NCI-H187 treated with DMSO at 0.1 percent for 48 hours (cell line): Measurements from ENCODE around the gene TTC16.
A peak's percentile ranks its signal among the peaks of the same experiment; 100 is the strongest.

Experiments used
- DNase-seq: peaks from one replicate; lab custom pipeline; 2025; lab: John Stamatoyannopoulos, UW

Gene TTC16

GRCh38 chr9:127721391-127721821 lies 5.5 kb downstream of the TTC16 start:
- DNase-seq, result no peak

DNA sequence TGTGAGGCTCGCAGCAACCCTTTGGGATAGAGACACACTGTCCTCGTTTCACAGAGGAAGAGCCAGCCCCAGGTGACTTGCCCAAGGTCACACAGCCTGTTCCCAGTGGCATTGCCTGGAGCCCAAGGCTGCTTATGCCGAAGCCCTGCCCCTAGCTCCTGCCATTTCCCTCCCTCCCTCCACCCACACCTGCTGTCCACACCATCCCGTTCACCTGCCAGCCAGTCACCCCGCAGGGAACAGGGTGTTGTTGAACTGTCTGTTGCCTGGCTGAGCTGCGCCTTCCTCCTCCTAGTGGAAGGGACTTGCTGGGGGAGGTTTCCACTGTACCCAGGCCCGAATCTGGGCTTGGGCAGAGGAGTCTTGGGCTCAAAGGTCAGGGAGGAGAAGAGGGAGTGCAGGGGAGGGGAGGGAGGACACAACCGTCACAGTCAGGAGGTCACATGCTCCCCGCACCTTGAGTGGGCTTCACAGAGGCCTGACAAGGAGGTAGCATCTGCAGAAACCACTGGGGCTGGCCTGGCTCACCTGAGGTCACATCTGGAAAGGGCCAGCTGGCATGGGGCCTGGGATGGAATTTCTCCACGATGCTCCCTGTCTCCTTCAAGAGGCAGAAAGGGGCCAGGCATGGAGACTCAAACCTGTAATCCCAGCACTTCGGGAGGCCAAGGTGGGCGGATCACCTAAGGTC lies 6.3 kb downstream of the TTC16 start:
- no peak for DNase-seq

- no peak for DNase-seq
Observed at GRCh38 chr9:127723013-127723412, 7.1 kb downstream of the TTC16 start.

- no peak for DNase-seq
Observed at GRCh38 chr9:127723444-127723843, 7.6 kb downstream of the TTC16 start.

DNA sequence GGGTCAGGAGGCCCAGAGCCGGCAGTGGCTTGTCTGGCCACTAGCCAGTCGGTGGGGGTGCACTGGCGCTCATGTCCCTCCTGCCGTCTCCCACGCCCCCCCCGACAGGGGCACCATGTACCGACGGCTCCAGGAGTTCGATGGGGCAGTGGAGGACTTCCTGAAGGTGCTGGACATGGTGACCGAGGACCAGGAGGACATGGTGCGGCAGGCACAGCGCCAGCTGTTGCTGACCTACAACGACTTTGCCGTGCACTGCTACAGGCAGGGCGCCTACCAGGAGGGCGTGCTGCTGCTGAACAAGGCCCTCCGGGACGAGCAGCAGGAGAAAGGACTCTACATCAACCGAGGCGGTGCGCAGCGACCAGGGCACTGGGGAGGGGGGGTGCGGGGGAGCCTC lies 8.1 kb downstream of the TTC16 start:
- DNase-seq, result no peak

DNA sequence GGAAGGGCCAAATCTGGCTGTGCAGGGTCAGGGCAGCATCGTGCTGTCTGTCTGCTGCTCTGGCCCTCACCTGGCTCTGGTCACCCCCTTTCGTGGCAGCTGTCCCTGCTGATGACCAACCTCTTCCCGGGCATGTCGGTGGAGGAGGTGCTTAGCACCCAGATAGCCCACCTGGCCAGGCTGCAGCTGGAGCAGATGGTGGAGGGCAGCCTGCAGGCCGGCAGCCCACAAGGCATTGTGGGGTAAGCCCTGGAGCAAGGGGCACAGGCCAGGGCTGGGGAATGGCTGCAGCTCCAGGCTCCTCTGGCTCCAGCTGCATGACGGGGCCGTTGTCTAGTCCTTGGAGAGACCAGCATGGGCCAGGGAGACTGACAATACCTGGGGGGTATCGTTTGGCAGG lies 11.0 kb downstream of the TTC16 start:
- DNase-seq, result no peak

GRCh38 chr9:127728808-127729207 lies 12.9 kb downstream of the TTC16 start:
- DNase-seq, result no peak

- DNase-seq, result no peak
Observed at GRCh38 chr9:127729522-127730256, 13.8 kb downstream of the TTC16 start.

DNA sequence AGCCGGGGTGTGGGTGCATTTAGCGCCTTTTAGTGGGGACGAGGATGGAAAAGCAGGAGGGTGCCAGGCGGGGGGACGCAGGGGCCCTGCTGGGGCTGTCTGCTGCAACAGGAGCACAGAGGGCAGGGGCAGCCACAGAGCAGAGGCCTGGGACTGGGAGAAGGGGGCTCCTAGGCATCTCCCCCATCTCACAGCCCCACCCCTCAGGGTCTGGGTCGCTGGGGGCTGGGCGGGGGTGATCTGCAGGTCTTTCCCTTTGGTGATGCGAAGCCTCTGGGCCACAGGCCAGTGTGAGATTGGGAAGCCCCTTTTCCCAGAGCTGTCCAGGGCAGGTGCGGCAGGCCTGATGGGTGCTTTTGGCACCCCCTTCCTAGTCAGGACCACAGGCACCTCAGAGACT lies 14.4 kb downstream of the TTC16 start:
- DNase-seq, result no peak

- no peak for DNase-seq
Observed at GRCh38 chr9:127730799-127731410, 15.0 kb downstream of the TTC16 start.

DNA sequence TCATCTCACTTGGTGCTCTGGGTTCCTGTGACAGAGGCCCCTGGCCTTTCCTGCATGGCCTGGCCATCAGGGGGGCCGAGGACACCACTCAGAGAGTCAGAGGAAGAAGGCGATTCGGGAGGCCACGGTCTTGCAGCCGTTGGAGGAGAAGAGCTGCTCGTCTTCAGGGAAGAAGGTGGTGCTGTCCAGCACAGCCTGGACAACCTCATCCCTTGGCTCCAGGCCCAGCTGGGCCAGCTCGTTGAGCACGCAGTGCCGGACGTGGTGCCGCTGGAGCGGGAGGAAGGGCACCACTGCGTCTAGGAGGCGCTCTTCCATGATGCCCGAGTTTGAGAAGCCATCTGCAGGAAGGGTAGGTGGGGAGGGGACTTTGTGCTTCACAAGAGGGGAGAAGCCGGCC lies 16.1 kb downstream of the TTC16 start:
- no peak for DNase-seq

GRCh38 chr9:127732444-127732843 lies 16.6 kb downstream of the TTC16 start:
- no peak for DNase-seq

DNA sequence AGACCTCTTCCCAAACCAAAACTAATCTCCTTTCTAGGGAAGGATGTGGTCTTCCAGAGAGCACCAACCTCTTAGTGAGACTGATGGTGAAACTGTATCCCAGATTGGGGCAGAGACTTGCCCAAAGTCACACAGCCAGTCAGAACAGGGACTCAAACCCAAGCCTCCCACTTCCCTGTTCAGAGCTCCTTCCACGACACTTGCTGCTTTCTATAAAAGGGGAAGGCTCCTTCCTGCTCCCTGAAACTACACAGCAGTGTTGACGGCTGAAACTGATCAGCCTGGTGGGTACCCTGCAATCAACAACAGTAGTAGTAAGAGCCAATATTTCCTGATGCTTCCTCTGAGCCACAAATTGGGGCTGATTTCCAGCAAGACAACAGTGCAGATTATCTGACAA lies 17.7 kb downstream of the TTC16 start:
- DNase-seq, result no peak

DNA sequence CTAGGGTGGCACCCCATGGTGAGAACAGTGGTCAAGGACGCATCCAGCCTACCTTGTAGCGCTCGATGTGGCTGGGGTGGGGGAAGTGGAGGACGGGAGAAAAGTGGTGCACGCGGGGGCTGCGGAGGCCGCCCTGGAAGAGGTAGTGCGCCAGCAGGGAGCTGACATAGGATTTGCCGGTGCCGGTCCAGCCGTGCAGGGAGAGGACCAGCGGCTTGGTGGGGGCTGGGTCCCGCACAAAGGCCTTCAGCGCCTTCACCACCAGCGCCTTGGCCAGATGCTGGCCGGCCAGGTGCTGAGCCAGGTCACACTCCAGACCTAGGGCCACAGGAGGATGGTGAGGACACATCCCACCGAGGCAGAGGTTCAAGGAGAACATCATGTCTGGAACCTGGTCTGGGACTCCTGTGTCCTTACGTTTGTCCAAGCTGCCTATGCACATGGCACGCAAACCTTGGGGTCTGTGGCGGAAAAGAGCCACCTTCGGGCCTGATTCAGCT lies 18.4 kb downstream of the TTC16 start:
- DNase-seq, result no peak

- DNase-seq, result peak; percentile 60
Observed at GRCh38 chr9:127734747-127735529, 19.1 kb downstream of the TTC16 start, which contains the start of gene TOR2A. TSS of gene TOR2A (minus strand) at chr9:127735294. CDS start at chr9:127735270, 24 bp downstream.

DNA sequence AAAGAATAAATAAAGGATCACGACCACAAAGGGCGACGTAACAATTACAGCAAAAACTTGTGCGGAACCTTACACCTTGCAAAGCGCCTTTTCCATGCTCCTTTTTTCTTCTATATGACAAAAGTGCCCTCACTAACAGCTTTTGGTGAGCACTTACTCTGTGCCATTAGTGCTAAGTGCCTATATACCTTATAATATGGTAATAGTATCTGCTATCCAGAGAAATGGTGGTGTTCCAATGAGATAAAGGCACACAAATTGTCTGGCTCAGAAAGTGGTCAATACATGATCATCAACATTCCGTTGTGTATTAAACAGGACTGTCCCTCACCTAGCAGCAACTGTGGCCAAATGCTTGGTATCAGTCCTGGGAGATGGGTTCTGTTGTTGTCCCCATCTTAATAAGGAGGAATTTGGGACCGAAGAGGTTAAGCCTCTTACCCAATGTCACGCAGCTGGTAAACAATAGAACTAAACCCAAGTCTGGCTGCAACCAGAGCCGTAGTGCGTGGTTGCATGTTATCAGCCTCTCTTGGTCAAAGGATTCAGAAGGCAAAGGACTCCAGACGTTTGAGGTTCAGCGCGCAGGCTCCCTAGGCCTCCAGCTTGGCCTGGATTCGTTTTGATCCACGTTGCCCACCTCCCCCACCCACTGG lies 19.8 kb downstream of the TTC16 start:
- no peak for DNase-seq

GRCh38 chr9:127738666-127739065 lies 22.8 kb downstream of the TTC16 start:
- no peak for DNase-seq

DNA sequence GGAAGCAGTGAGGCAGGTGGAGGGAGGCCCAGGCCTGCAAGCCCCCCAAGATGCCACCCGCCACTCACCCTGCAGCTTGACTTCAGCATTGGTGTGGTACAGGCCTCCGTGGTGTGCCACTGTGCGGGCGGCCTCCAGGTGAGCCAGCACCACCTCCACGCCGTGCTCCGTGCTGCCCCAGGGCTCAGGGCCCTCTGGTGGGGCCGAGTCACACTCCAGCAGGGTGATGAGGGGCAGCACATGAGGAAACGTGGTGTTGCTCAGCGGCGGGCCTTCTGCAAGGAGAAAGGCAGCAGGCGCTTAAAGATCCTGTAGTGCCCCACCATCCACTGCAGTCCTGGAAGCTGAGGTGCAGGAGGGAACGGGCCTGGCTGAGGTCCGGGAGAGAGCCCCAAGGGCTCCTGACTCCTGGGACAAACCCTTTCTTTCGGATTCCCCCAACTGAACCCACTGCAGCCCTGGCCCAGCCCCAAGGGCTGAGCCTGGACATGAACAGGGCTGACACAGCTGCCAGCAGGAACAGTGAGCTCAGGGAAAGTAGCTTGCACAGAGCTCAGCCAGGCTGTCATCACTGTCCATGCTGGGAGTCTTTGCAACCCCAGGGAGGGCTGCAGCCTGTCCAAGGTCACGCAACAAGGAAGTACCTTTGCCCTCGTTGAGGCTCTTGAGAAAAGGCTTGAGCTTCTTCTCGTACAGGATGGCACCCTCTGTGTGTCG lies 23.9 kb downstream of the TTC16 start:
- no peak for DNase-seq

DNA sequence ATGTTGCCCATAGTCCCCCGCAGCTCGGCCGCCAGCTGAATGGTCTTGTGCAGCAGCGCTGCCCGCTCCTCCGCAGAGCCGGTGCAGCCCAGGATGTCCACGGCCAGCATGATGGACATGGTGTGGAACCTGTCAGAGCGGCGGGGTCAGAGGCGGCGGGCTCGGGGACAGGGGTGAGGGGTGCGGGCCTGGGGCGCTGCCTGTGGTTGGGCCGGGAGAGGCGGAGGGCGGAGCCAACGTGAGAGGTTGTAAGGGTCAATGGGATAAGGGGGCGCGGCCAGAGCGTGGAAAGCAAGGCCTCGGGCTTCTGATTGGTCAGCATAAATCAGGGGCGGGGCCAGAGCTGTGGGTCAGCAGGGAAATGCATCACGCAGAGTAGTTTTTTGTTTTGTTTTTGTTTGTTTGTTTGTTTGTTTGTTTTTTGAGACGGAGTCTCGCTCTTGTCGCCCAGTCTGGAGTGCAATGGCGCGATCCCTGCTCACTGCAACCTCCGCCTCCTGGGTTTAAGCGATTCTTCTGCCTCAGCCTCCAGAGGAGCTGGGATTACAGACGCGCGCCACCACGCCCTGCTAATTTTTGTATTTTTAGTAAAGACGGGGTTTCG lies 26.1 kb downstream of the TTC16 start:
- DNase-seq, result no peak

GRCh38 chr9:127742435-127743088 lies 26.7 kb downstream of the TTC16 start:
- no peak for DNase-seq
